ENCODE measurements around the gene EPHA6. TPM values are rescaled to one million over a fixed set of nuclear protein-coding genes. Genes with fewer than 3 reads are reported as not detected.

Gene EPHA6
- total and polyA plus RNA-seq, 10 of the 15 experiments (the other 5 are each of a cell fraction or from before 2014, with no cell fraction given), result not detected

- no peak for FAIRE-seq
- H2AFZ ChIP-seq (ENCODE audit: control insufficient read depth, low read depth, low read length), result no peak overlapping the region
- no peak overlapping the region for H3K4me3 ChIP-seq
- H3K4me2 ChIP-seq (ENCODE audit: control insufficient read depth, insufficient read depth), result no peak overlapping the region
- ChIA-PET POLR2A (no interaction called here), CTCF (no interaction called here), RAD21 (ENCODE audit: unreplicated experiment) (no interaction called here), SMC1A (ENCODE audit: uncharacterized antibody, unreplicated experiment) (no interaction called here)
- H3K9me3 ChIP-seq (replicated peaks; ENCODE audit: control insufficient read depth, insufficient read depth, low read length), result no peaks in the 10 kb centered on the region
- no peak for ATAC-seq
- intact Hi-C loops (cut with micrococcal nuclease; ENCODE audit: unreplicated experiment) (no loop called here), in situ Hi-C loops (cut with MboI) (no loop called here)
- no peaks in the 10 kb centered on the region for H3K79me2 ChIP-seq (ENCODE audit: control insufficient read depth, insufficient read depth, low read length)
- no peaks in the 10 kb centered on the region for H3K27me3 ChIP-seq (replicated peaks in 1 of 2; ENCODE audit: control insufficient read depth in 2 of 2, insufficient read depth in 2 of 2, low read length in 1 of 2)
- BruUV-seq (replicated peaks), result no TSS peak
- H3K9ac ChIP-seq (ENCODE audit: control insufficient read depth, insufficient read depth, low read length), result no peak overlapping the region
- no peaks in the 10 kb centered on the region for H3K36me3 ChIP-seq (ENCODE audit: control insufficient read depth in 2 of 2, insufficient read depth in 2 of 2, low read length in 1 of 2)
- H3K27ac ChIP-seq (ENCODE audit: control insufficient read depth, insufficient read depth), result no peak overlapping the region
- 64% methylated on average over 6 of the region's 6 CpGs for WGBS (ENCODE audit: insufficient coverage, insufficient replicate concordance, low lambda C conversion rate, missing lambda C conversion rate)
- no peak for DNase-seq (ENCODE audit: low read depth, low spot score)
- TF ChIP-seq ZNF384 (IDR thresholded peaks at IDR 0.05; ENCODE audit: borderline replicate concordance, low read depth, low read length) (no peak), NRF1 (conservative IDR thresholded peaks at IDR 0.05; ENCODE audit: low read depth, low read length) (no peak), ZBTB40 (IDR thresholded peaks at IDR 0.05; ENCODE audit: borderline replicate concordance) (no peak), BCLAF1 (IDR thresholded peaks at IDR 0.05) (no peak), RB1 (IDR thresholded peaks at IDR 0.05; ENCODE audit: borderline replicate concordance) (no peak), MEF2A (IDR thresholded peaks at IDR 0.05; ENCODE audit: insufficient read depth, low read depth, low read length) (no peak), NR2C2 (IDR thresholded peaks at IDR 0.05; ENCODE audit: borderline replicate concordance, control insufficient read depth, insufficient read length, low read depth) (no peak), NR2F1 (conservative IDR thresholded peaks at IDR 0.05) (no peak), IRF3 (IDR thresholded peaks at IDR 0.05) (no peak), MYB (IDR thresholded peaks at IDR 0.05; ENCODE audit: borderline replicate concordance, low read depth, low read length) (no peak)
- H4K20me1 ChIP-seq (ENCODE audit: control insufficient read depth, insufficient read depth), result no peaks in the 10 kb centered on the region
- H3K4me1 ChIP-seq (ENCODE audit: control insufficient read depth, insufficient read depth, low read length), result no peaks in the 10 kb centered on the region
These were observed 152.0 kb downstream of the EPHA6 start for GRCh38 chr3:96966181-96966929.

Measured in GM12878 (cell line).